Activated CD8-positive, alpha-beta memory T cell treated with anti-CD3 and anti-CD28 coated beads, Interleukin-2, amount 50 U/mL, for 48 hours (primary cell): ENCODE measurements around the gene RALGPS1.
A peak's percentile ranks its signal among the peaks of the same experiment; 100 is the strongest.

Experiments
- DNase-seq: peaks from one replicate; pipeline ENCODE4 v3.0.0-alpha.2; 2020

The RALGPS1 gene

DNA sequence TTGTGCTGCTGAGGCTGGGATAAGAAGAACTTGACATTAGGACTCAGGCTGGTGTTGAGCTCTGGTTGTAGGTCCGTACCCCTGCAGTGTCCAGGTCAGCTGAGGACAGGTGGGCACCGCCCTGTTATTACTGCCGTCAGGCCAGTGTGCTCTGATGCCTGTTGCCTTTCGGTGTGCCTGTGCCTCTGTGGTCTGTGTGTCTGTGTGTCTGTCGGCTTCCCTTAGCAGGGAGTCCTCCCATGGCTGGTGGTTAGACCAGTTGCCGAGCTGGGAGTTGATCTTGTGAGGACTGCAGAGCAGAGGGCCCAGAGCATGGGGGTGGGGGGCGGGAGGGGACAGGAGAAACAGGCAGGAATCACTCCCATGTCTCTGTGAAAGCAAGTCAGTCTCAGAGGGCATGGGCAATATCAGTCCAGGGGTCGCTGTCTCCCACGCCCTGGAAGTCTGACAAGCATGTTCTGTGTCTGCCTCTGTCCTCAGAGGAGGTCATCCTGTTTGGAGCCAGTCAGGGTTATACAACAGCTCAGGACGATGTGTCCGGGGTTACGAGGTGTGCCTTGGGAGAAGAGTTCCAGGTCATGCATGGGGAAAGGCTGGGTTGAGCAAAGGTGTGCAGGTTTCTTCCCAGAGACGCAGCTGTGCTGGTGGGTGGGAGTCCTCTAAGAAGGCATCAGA lies 282.7 kb downstream of the RALGPS1 start:
- no peak for DNase-seq

DNA sequence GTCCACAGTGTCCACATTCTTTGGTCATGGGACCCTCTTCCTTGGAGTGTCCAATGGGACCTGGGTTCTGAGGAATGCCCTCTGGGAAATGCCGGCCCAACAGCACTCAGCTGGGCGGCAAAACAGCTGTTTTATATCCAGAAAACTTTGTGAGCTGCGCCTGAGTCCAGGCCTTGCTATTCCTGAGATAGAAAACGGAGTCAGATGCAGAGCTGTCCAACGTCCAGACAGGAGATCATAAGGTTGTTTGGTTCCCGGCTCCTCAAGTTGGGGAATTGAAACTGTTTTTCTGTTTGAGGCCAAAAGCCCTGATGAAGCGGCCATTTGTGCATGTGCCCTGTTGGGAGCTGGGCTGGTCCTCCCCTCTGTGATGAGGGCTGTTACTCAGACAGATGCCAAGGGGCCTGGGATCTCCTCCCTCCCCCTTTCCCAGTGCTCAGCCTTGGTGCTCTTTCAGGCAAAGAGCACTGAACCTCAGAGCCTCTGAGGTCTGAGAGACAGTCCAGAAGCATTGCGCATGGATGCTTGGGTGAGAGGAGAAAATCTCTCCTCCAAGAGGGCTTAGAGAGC lies 283.4 kb downstream of the RALGPS1 start:
- no peak for DNase-seq

GRCh38 chr9:127198587-127198986 lies 284.0 kb downstream of the RALGPS1 start:
- DNase-seq, result no peak

GRCh38 chr9:127199001-127199791 lies 284.6 kb downstream of the RALGPS1 start:
- peak; percentile 90 for DNase-seq

DNA sequence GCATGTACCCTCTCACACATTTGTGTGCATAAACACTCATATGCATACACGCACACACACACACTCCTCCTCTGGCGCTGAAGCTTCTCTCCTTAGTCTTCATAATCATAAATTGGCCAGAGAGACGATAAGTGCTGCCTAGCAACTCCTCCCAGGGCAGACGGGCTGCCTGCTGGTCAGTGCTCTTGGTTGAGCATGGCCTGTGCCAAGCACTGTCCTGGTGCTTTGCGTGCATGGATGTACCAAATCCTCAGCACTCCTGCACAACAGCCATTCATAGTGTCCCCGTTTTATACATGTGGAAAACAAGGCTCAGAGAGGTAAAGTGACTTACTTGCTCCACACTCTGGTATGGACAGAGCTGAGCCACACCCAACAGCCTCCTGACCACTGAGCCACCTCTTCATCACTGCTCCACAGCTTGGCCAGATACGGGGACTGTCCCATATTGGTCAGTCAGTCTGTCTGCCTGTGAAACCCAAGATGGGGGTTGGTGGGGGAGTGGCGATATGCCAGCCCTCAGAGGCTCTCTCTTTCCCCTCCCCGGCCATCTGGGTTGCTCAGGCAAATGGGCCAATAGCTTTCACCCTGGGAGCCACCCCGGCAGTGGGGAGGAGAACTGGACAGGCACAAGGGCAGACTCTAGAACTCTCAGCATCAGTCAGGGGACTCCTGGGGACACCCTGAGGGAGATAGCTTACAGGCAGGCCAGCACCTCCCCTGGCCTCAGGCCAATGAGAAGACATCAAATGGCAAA lies 285.7 kb downstream of the RALGPS1 start:
- no peak for DNase-seq

DNA sequence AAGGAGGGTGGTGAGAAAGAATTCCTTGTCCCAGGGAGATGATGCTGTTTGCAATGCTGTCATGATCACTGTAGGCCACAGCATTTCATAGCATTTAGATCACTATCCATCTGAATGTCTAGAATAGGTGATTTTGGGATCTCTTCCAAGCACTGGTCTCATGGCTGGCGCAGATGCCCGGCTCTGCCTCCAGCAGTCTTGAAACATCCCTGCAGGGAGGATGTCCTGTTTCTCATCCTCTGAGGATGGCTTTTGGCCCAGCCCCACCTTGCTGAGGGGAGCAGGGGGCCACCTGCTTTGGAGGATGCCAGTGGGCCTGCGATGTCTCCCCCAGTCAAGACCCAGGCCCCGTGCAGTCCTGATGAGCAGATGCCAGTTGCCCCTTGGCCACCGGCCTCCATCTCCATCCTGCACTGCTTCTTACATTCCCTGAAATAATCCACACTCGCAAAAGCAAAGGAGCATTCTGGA lies 286.5 kb downstream of the RALGPS1 start:
- DNase-seq, result no peak

DNA sequence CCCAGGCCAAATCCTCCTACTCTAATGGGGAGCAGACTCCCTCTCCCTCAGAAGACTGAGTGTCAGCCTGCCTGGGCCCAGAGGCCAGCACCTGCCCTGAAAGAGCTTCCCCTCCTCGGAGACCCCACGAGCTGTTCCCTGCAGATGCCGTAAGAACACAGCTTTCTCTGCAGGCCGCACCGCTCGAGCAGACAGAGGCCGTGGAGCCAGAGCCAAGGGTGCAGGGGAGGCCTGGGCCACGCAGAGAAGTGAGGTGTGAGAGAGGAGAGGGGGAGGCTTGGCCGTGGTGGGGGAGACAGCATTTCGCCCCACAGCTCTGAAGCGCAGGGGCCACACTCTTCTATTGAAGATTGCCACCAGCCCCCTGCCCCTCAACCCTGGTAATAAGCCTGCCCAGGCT lies 287.1 kb downstream of the RALGPS1 start:
- DNase-seq, result no peak

- no peak for DNase-seq
Measured at GRCh38 chr9:127202461-127203169, 288.0 kb downstream of the RALGPS1 start.

DNA sequence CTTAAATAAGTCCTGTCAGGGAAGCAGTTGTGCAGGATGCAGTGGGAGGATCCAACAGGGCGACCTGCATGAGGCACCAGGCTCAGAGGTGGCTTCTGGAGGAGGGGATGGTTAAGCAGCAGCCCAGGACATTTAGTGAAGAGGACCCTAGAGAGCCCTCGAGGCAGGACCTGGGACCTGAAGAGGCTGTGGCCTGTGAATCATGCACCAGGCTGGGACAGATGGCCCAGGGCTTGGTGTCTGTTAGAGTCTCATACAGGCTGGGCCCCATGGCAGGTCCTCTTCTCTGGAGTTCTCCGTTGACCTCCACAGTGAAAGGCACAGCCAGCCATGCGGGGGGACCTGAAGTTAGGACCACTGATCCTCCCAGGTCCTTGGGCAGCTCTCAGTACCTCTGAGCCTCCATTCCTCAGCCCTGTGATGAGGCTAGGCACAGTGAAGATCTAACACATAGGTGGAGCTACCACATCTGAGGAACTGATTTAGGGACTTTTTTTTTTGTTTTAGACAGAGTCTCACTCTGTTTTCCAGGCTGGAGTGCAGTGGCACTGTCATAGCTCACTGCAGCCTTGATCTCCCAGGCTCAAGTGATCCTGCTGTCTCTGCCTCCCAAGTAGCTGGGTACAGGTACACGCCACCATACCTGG lies 289.2 kb downstream of the RALGPS1 start:
- no peak for DNase-seq

DNA sequence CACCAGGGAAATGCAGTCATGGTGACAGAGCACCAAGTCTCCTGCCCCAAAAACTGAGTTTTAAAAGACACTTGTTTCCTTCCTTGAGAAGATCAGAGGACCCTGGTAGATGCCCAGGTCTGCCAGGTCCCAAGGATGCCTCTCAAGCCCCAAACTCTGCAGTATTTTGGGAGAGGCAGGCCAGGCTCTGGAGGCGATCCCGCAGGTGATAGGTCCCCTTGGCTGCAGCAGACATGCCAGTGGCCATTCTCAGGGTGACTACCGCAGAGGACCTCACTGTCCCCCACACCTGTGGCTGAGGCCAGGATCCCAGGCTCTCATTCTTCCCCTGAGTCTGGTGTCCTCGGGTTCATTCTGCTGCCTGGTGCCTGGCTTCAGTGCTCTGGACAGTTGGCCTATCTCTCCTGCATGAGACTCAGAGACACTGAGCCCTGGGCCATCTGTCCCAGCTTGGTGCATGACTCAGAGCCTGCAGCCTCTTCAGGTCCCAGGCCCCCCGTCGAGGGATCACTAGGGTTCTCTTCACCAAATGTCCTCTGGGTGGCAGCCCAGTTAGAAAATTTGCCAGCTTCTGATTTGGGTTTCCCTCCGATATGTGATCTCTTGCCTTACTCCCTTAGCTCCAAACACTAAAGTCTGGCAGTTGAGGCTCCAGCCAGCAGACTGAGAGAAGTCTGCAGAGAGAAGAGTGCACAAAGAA lies 290.3 kb downstream of the RALGPS1 start:
- DNase-seq, result no peak

- no peak for DNase-seq
Measured at GRCh38 chr9:127205952-127206351, 291.4 kb downstream of the RALGPS1 start.

DNA sequence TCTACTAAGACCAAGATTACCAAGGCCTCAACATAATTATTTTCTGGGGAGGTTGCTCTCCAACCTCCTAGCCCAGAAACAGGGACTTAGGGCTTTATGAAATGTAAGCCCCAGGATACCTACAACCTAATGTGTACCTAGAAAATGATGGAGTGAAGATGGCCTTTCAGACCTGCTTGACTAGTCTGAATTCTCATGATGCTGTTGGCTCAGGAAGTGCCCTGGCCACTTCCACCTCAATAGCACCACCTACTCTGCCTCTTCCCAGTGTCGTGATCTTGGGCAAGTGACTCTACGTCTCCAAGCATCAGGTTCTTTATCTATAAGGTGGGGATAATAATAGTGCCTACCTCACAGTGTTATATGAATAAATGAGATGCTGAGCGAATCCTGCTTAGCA lies 292.1 kb downstream of the RALGPS1 start:
- DNase-seq, result no peak

DNA sequence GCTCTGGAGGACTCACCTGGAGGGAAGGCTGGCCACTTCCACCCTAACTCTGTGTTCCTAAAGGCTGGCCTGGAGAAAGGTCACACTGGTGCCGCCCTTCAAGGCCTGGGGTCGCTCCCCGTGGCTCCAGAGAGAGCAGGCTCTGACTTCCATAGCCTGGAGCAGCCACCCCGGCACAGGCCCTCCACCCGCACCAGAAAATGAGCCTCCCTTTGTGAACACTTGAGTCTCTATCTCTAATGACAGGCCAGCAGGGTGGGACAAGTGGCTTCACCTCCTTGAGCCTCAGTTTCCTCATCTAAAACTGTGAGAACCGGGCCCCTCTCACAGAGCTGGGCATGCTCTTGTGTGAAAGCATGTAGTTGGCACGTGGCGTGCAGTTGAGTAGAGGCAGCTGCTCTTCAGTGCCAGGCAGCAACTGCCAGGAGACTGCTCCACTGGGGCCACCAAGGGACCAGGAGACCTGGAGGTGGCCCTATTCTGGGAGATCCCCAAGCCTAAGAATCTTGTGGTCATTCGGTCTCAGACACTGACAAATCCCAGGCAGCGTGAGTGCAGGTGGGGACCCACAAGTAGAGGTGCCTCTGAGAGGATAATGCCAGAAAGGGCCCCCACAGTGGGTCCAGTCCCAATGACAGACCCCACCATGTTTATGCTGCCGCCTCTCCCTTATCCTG lies 293.3 kb downstream of the RALGPS1 start:
- no peak for DNase-seq

- DNase-seq, result no peak
Measured at GRCh38 chr9:127208416-127208815, 293.8 kb downstream of the RALGPS1 start.

- DNase-seq, result no peak
Measured at GRCh38 chr9:127209220-127209619, 294.6 kb downstream of the RALGPS1 start.

DNA sequence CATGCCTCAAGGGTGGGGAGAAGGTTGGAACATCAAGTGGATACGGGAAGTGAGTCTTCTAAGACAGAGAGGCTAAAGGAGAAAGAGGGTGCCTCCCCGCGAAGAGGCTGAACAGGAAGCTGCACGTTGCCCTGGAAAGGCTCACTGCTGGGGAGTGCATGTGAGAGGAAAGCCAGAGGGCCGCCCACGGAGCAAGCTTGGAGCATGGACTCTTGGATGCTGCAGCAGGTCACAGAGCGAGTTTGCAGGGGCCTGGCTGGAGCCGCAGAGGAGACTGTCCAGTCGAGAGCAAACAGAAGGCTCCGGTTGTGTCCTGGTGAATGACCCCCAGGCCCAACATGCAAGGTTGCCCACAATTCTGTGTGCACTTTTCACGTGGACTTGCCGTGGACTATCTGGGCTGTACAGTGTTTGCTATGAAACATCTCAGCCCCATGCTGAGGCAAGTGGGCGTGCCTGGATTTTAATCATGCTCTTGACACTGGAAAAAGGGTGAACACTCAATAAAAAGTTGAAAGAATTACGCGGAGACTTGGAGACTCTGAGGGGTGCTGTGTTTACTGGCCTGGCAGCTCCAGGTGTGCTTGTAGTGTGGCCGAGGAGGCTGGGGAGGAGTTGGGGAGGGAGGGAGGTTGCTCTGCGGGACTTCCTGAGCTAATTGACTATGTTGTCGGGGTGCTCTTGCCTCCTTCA lies 295.5 kb downstream of the RALGPS1 start:
- no peak for DNase-seq

- no peak for DNase-seq
Measured at GRCh38 chr9:127210851-127211730, 296.5 kb downstream of the RALGPS1 start.

DNA sequence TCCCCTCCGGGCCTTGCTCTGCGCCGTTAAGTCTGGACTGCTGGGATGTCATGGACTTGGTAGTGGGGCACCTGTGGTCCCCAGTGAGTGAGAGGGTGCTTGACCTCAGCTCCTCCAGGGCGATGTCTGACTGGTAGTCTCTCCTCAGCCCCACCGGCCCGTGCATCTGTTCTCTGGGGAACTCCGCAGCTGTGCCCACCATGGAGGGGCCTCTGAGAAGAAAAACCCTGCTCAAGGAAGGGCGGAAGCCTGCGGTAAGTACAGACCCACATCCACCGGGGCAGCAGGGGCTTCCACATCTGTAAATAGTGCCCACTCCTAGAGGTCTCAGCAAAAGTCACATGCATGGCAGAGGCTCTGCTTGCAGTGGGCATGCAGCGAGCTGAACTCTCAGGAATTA lies 297.4 kb downstream of the RALGPS1 start:
- no peak for DNase-seq

GRCh38 chr9:127212453-127212852 lies 297.9 kb downstream of the RALGPS1 start:
- no peak for DNase-seq
